Measurements from ENCODE around the gene TMOD1. TPM values are rescaled to one million over a fixed set of nuclear protein-coding genes. Genes with fewer than 3 reads are reported as not detected.

Gene TMOD1
- total RNA-seq, 3 donors from 2014 or later, result 10.4 to 15.4 (median 13.9) TPM

DNA sequence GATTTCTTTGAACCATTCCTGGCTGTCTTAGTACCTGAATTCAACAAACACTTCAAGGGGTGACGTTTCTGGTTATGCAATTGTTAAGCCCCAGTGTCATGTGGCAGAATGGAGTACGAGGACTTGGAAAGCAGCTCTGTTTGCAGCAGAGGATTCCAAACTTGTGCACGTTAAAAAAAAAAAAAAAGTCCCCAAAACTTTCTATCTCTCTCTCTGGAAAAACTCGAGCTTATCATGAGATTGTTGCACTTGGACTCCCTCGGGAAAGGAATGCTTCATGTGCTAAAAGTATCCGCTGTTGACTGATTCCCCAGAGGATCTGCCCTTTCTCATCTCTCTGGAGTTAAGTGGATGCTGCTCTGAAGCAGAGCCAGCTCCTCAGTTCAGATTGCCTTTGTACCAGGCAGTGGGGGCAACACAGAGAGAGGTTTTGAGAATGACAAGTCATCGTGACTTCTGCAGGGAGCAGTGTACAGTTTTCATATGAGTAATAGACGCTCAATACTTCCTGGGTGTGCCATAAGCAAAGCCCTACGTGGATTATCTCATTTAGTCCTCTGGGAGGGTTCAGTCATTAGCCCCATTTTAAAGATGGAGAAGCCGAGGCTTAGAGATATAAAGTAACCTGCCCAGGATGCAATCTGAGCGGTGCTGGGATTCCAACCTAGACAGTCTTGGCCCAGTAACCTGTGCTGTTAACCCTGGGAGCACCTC is 28.1 kb downstream of the TMOD1 start:
- peak in 1 of 3 donors; percentile 12 for TF ChIP-seq POLR2AphosphoS5 (IDR thresholded peaks at IDR 0.05)
- TF ChIP-seq, protein P1, sequence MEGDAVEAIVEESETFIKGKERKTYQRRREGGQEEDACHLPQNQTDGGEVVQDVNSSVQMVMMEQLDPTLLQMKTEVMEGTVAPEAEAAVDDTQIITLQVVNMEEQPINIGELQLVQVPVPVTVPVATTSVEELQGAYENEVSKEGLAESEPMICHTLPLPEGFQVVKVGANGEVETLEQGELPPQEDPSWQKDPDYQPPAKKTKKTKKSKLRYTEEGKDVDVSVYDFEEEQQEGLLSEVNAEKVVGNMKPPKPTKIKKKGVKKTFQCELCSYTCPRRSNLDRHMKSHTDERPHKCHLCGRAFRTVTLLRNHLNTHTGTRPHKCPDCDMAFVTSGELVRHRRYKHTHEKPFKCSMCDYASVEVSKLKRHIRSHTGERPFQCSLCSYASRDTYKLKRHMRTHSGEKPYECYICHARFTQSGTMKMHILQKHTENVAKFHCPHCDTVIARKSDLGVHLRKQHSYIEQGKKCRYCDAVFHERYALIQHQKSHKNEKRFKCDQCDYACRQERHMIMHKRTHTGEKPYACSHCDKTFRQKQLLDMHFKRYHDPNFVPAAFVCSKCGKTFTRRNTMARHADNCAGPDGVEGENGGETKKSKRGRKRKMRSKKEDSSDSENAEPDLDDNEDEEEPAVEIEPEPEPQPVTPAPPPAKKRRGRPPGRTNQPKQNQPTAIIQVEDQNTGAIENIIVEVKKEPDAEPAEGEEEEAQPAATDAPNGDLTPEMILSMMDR (IDR thresholded peaks at IDR 0.05), result no peak
- TF ChIP-seq POLR2A (IDR thresholded peaks at IDR 0.05), result no peak
- Histone ChIP-seq H3K9me3 (peaks cover 0 to 4% of the 10 kb centered on the region in 2 donors), H3K4me3 (no peak overlapping the region), H3K36me3 (no peaks in the 10 kb centered on the region), H3K27me3 (no peaks in the 10 kb centered on the region), H3K27ac (peak overlapping the region; percentile 64 to 82), H3K4me1 (peaks cover 0 to 6% of the 10 kb centered on the region in 2 donors)
- no peak for DNase-seq (ENCODE audit: low spot score in 2 of 2)
- intact Hi-C loops (cut with DNase I; ENCODE audit: low total_unique reads), result no loop called here

DNA sequence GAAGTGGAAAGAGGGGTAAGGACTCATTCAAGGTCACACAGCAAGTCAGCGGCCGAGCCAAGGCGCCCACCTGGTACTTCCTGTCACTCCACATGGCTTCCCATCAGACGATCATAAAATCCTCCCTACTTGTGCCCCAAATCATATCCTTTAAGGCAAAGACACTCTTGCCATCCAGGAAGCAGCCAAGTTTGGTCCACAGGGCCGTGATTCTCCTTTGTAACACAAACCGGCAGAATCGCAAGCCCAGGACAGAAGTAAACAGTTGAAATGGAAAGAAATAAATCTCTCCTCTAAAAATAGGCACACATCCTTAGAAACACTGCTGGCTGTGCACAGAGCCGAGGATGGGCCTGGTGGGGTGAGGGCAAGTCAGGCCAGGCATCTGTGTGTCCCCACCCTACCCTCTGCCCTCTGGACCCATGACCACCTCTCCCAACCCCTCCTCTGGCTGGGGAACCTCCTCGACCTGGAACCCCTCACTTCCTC is 30.5 kb downstream of the TMOD1 start:
- H3K4me1 ChIP-seq, result peaks cover 0 to 6% of the 10 kb centered on the region in 2 donors
- no peak for DNase-seq (ENCODE audit: low spot score in 2 of 2)
- H3K27me3 ChIP-seq, result no peaks in the 10 kb centered on the region
- TF ChIP-seq POLR2A (IDR thresholded peaks at IDR 0.05) (no peak), POLR2AphosphoS5 (IDR thresholded peaks at IDR 0.05) (no peak)
- TF ChIP-seq, protein P1 (IDR thresholded peaks at IDR 0.05), result no peak
- intact Hi-C loops (cut with DNase I; ENCODE audit: low total_unique reads), result no loop called here
- no peaks in the 10 kb centered on the region for H3K36me3 ChIP-seq
- peaks cover 0 to 4% of the 10 kb centered on the region in 2 donors for H3K9me3 ChIP-seq
- H3K4me3 ChIP-seq, result no peak overlapping the region
- H3K27ac ChIP-seq, result peak overlapping the region in 1 of 2 donors; percentile 43

DNA sequence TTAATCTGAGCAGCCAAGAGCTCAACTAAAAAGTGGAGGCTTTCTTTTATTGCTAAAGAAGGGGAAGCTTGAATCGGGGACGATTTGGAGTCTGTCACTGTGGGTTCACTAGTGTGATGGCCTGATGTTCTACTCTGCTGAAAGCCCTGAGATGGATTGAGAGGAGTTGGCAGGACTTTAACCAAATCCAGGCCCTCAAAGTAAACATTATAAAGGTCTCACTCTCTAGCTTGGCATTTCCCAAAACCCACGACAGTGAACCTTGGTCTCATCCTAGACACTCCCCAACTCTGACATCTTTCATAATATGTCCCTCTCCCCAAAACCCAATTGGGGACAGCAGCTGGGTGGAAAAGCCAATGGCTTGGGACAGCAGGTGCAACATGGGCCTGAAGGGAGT is 32.7 kb downstream of the TMOD1 start:
- Histone ChIP-seq H3K36me3 (no peaks in the 10 kb centered on the region), H3K27ac (no peak overlapping the region), H3K9me3 (peaks cover 0 to 4% of the 10 kb centered on the region in 2 donors), H3K4me3 (no peak overlapping the region), H3K4me1 (no peaks in the 10 kb centered on the region), H3K27me3 (no peaks in the 10 kb centered on the region)
- DNase-seq (ENCODE audit: low spot score in 2 of 2), result no peak
- TF ChIP-seq, protein P1 (IDR thresholded peaks at IDR 0.05), result no peak
- TF ChIP-seq POLR2A (IDR thresholded peaks at IDR 0.05) (no peak), POLR2AphosphoS5 (IDR thresholded peaks at IDR 0.05) (no peak)
- intact Hi-C loops (cut with DNase I; ENCODE audit: low total_unique reads), result no loop called here

DNA sequence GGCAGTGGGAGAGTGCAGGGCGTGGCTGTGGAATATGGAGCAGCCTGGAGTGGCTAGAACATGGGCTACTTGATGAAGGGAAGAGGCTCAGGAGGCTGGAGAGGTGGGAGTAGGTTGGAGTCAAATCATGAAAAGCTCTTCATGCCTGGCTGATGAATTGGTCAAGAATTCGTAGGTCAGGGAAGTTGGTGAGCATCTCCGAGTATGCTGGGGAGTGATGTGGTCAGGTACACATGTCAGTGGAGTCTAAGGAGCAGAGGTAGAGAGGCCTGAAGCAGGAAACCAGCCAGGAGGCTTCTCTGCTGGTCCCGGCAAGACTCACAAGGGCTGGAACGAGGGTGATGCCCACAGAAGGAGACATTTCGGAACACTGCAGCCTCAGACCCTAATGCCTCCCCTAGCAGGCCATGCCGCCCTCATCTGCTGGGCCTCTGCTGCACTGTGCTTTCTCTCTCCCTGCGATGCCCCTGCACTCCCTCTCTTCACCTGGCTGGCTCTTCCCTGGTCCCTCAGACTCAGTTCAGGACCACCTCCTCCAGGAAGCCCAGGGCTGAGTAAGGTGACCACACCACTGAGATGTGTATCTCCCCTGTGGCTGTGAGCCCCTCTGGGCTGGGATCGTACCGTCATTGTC is 33.6 kb downstream of the TMOD1 start:
- Histone ChIP-seq H3K4me3 (no peak overlapping the region), H3K27ac (peak overlapping the region in 1 of 2 donors; percentile 40), H3K27me3 (no peaks in the 10 kb centered on the region), H3K4me1 (no peaks in the 10 kb centered on the region), H3K9me3 (peaks cover 0 to 4% of the 10 kb centered on the region in 2 donors), H3K36me3 (no peaks in the 10 kb centered on the region)
- intact Hi-C loops (cut with DNase I; ENCODE audit: low total_unique reads), result no loop called here
- no peak for DNase-seq (ENCODE audit: low spot score in 2 of 2)
- TF ChIP-seq POLR2A (IDR thresholded peaks at IDR 0.05), result no peak
- TF ChIP-seq POLR2AphosphoS5 (IDR thresholded peaks at IDR 0.05), result no peak
- TF ChIP-seq, protein P1 (IDR thresholded peaks at IDR 0.05), result no peak

DNA sequence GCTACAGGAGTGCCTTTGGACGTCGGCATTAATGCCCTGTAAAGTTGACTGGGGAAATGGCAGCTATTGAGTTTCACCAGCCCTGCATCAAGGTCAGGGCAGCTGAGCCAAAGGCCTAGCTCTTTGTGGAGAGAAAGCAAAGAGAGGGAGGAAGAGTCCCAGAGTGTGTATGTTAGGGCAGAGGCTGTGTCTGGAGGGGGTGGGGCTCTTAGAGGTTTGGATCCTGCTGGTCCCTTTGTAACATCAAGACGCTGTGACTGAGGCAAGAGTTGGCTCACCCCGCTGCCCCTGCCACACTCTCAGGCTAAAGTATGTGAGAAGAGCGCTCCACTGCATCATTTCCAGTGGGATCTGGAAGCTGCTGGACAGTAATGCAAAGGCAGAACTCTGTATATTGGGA is 34.3 kb downstream of the TMOD1 start:
- H3K27me3 ChIP-seq, result no peaks in the 10 kb centered on the region
- no peak overlapping the region for H3K4me3 ChIP-seq
- peaks cover 0 to 4% of the 10 kb centered on the region in 2 donors for H3K9me3 ChIP-seq
- intact Hi-C loops (cut with DNase I; ENCODE audit: low total_unique reads), result no loop called here
- peak overlapping the region; percentile 19 to 40 for H3K27ac ChIP-seq
- TF ChIP-seq, protein P1 (IDR thresholded peaks at IDR 0.05), result no peak
- TF ChIP-seq POLR2A (IDR thresholded peaks at IDR 0.05) (no peak), POLR2AphosphoS5 (IDR thresholded peaks at IDR 0.05) (no peak)
- no peak for DNase-seq (ENCODE audit: low spot score in 2 of 2)
- no peaks in the 10 kb centered on the region for H3K36me3 ChIP-seq
- H3K4me1 ChIP-seq, result no peaks in the 10 kb centered on the region

All from breast epithelium (tissue), 4 donors.